ENCODE results near the gene ZNF710. TPM values are rescaled to one million over a fixed set of nuclear protein-coding genes. Genes with fewer than 3 reads are reported as not detected.

ZNF710 gene
- total RNA-seq, 1 experiment from 2014 or later: 27.3 TPM

DNA sequence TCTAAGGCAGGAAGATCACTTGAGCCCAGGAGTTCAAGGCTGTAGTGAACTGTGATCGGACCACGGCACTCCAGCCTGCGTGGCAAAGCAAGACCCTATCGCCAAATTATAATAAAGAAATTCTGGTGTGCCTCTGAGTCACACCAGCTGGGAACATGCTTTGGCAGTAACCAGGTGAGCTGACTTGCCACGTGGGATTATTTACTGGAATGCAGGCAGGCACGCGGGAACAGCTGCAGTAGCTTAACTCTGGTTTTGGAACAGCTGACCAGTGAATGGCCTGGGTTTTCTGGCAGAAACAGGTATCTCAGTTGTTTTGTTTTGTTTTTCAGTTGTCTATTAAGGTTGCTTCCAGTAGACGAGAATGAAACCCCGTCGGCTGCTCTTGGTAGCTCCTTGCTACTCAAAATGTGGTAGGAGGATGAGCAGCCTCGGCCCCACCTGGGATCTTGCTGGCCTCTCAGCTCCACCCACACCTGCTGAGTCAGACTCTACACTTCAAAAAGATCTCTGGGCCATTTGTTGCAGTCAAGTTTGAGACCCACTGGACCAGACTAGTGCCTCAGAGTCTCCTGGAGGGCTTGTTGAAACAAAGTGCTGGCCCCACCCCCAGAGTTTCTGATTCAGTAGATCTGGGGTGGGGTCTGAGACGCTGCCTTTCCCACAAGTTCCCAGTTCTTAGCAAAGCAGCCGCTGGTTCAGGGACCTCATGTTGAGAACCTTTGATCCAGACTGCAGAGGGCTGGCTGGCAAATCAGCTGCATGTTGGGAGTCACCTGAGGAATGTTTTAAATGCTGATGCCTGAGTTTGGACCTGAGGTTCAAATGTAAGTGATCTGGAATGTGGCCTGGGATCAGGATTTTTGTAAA is 74.5 kb downstream of the ZNF710 start:
- no peak for DNase-seq (ENCODE audit: low spot score)
- H3K27me3 ChIP-seq (replicated peaks; ENCODE audit: insufficient read depth, low read depth, low read length, poor library complexity): no peaks in the 10 kb centered on the region
- CTCF ChIA-PET: no interaction called here
- no peak overlapping the region for H3K27ac ChIP-seq (ENCODE audit: low read depth, low read length, poor library complexity, severe bottlenecking)
- intact Hi-C loops (cut with micrococcal nuclease; ENCODE audit: unreplicated experiment): no loop called here
- H3K4me1 ChIP-seq (ENCODE audit: insufficient read depth, low read length, poor library complexity, severe bottlenecking): no peaks in the 10 kb centered on the region
- BruUV-seq (replicated peaks): no TSS peak
- POLR2A ChIA-PET (ENCODE audit: low non-redundant PET): no interaction called here
- no peak for TF ChIP-seq EZH2 (IDR thresholded peaks at IDR 0.05; ENCODE audit: borderline replicate concordance, low read depth, low read length, poor library complexity, severe bottlenecking)
- TF ChIP-seq, protein P1, sequence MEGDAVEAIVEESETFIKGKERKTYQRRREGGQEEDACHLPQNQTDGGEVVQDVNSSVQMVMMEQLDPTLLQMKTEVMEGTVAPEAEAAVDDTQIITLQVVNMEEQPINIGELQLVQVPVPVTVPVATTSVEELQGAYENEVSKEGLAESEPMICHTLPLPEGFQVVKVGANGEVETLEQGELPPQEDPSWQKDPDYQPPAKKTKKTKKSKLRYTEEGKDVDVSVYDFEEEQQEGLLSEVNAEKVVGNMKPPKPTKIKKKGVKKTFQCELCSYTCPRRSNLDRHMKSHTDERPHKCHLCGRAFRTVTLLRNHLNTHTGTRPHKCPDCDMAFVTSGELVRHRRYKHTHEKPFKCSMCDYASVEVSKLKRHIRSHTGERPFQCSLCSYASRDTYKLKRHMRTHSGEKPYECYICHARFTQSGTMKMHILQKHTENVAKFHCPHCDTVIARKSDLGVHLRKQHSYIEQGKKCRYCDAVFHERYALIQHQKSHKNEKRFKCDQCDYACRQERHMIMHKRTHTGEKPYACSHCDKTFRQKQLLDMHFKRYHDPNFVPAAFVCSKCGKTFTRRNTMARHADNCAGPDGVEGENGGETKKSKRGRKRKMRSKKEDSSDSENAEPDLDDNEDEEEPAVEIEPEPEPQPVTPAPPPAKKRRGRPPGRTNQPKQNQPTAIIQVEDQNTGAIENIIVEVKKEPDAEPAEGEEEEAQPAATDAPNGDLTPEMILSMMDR (conservative IDR thresholded peaks at IDR 0.05; ENCODE audit: low read depth, low read length): no peak
- H3K4me3 ChIP-seq (ENCODE audit: low read depth, low read length, poor library complexity, severe bottlenecking): no peak overlapping the region
- peaks cover 13% of the 10 kb centered on the region for H3K36me3 ChIP-seq (ENCODE audit: insufficient read depth, low read length, poor library complexity, severe bottlenecking)
- H3K9me3 ChIP-seq (ENCODE audit: low read depth, low read length, poor library complexity, severe bottlenecking): no peaks in the 10 kb centered on the region

DNA sequence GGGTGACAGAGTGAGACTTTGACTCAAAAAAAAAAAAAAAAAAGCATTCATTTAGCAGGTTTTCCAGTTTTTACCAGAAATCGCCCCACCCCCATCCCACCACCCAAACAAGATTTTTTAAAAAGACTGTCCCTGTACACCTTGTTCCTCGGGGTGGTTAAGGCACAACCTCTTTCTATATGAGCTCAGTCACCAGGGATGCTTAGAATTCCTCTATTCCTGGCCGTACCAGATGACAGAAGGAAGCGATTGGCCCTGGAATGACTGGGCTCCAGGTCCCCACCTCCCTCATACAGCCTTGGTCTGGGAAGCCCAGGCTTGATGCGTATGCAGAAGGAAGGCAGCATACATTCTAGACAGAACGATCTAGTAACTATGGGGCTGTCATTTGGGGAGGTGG is 75.6 kb downstream of the ZNF710 start:
- no peaks in the 10 kb centered on the region for H3K9me3 ChIP-seq (ENCODE audit: low read depth, low read length, poor library complexity, severe bottlenecking)
- CTCF ChIA-PET: no interaction called here
- no peak overlapping the region for H3K4me3 ChIP-seq (ENCODE audit: low read depth, low read length, poor library complexity, severe bottlenecking)
- DNase-seq (ENCODE audit: low spot score): no peak
- intact Hi-C loops (cut with micrococcal nuclease; ENCODE audit: unreplicated experiment): no loop called here
- no peak for TF ChIP-seq EZH2 (IDR thresholded peaks at IDR 0.05; ENCODE audit: borderline replicate concordance, low read depth, low read length, poor library complexity, severe bottlenecking)
- TF ChIP-seq, protein P1 (conservative IDR thresholded peaks at IDR 0.05; ENCODE audit: low read depth, low read length): no peak
- POLR2A ChIA-PET (ENCODE audit: low non-redundant PET): no interaction called here
- no peaks in the 10 kb centered on the region for H3K27me3 ChIP-seq (replicated peaks; ENCODE audit: insufficient read depth, low read depth, low read length, poor library complexity)
- no peaks in the 10 kb centered on the region for H3K4me1 ChIP-seq (ENCODE audit: insufficient read depth, low read length, poor library complexity, severe bottlenecking)
- no peak overlapping the region for H3K27ac ChIP-seq (ENCODE audit: low read depth, low read length, poor library complexity, severe bottlenecking)
- H3K36me3 ChIP-seq (ENCODE audit: insufficient read depth, low read length, poor library complexity, severe bottlenecking): peaks cover 13% of the 10 kb centered on the region
- BruUV-seq (replicated peaks): no TSS peak

DNA sequence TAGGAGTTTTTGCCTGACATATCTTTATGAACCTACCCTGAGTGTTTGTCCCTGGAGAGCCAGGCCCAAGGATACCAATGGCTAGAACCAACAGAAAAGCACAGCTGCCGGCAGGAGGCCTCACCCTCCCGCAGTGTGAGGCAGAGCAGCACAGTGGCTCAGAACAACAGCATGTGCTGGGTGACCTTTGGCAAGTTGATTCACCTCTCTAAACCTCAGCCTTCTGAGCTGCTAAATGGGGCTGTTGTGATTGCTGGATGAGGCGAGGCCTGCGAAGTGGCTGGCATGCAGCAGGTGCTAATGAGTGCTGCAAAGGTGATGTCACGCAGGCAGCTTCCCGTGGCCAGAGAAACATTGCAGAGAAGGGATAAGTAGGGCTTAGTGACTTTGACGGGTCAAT is 77.8 kb downstream of the ZNF710 start:
- no TSS peak for BruUV-seq (replicated peaks)
- H3K4me1 ChIP-seq (ENCODE audit: insufficient read depth, low read length, poor library complexity, severe bottlenecking): no peaks in the 10 kb centered on the region
- H3K27me3 ChIP-seq (replicated peaks; ENCODE audit: insufficient read depth, low read depth, low read length, poor library complexity): no peaks in the 10 kb centered on the region
- peaks cover 15% of the 10 kb centered on the region for H3K36me3 ChIP-seq (ENCODE audit: insufficient read depth, low read length, poor library complexity, severe bottlenecking)
- H3K27ac ChIP-seq (ENCODE audit: low read depth, low read length, poor library complexity, severe bottlenecking): no peak overlapping the region
- TF ChIP-seq, protein P1 (conservative IDR thresholded peaks at IDR 0.05; ENCODE audit: low read depth, low read length): no peak
- no peak overlapping the region for H3K4me3 ChIP-seq (ENCODE audit: low read depth, low read length, poor library complexity, severe bottlenecking)
- ChIA-PET CTCF (no interaction called here), POLR2A (ENCODE audit: low non-redundant PET) (no interaction called here)
- intact Hi-C loops (cut with micrococcal nuclease; ENCODE audit: unreplicated experiment): no loop called here
- H3K9me3 ChIP-seq (ENCODE audit: low read depth, low read length, poor library complexity, severe bottlenecking): no peaks in the 10 kb centered on the region
- DNase-seq (ENCODE audit: low spot score): no peak

Measured in A673 (cell line).